Mucosa of gallbladder (tissue), 1 donor: Measurements from ENCODE around the gene OBSL1. TPM values are rescaled to one million over a fixed set of nuclear protein-coding genes. Genes with fewer than 3 reads are reported as not detected.

Source experiments
- DNase-seq: peaks from one replicate; pipeline ENCODE4 v3.0.0-alpha.2; 2020; ENCODE audit warnings: low spot score
- total RNA-seq: library from RNA; stranded (reverse); gene quantifications from one replicate; pipeline ENCODE4 v1.2.1, GENCODE V29; 2021
- donor health status: DM: no; HTN: no; CAD: no.

OBSL1 gene
- total RNA-seq, 1 donor from 2014 or later, result 57.8 TPM

DNA sequence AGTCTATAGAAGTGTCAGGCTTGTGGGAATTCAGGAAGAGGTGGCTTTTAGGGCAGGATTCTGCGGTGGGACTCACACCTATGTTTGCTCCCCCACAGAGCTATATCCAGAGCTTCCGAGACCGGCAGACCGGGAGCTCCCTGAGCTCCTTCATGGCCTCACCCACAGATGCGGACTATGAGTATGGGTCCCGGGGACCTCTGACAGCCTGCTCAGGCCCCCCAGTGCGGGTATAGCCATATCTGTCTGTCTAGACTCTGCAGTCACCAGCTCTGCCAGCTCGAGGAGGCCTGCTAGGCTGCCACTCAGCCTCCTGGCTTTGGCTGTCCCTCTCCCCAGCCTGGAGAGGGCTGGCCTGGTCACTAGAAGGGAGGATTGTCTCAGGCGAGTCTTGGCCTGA, 21.7 kb downstream of the OBSL1 start:
- no peak for DNase-seq

DNA sequence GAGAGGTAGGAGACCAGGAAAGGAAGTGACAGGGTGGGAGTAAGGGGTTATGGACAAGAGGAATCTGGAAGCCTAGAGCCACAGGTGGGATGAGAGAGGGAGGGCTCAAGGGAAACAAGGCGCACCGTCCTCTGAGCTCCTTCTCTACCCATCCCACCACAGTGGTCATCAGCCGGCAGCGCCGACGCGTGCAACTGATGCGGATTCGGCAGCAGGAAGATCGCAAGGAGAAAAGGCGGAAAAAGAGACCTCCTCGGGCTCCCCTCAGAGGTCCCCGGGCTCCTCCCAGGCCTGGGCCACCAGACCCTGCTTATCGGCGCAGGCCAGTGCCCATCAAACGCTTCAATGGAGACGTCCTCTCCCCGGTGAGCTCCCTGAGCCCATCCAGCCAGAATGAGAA, 22.3 kb downstream of the OBSL1 start:
- DNase-seq, result no peak

DNA sequence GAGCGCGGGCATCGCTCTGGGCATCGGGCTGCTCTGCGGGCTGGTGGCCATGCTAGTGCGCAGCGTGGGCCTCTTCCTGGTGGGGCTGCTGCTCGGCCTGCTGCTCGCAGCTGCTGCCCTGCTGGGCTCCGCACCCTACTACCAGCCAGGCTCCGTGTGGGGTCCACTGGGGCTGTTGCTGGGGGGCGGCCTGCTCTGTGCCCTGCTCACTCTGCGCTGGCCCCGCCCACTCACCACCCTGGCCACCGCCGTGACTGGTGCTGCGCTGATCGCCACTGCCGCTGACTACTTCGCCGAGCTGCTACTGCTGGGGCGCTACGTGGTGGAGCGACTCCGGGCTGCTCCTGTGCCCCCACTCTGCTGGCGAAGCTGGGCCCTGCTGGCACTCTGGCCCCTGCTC, 23.7 kb downstream of the OBSL1 start:
- no peak for DNase-seq

DNA sequence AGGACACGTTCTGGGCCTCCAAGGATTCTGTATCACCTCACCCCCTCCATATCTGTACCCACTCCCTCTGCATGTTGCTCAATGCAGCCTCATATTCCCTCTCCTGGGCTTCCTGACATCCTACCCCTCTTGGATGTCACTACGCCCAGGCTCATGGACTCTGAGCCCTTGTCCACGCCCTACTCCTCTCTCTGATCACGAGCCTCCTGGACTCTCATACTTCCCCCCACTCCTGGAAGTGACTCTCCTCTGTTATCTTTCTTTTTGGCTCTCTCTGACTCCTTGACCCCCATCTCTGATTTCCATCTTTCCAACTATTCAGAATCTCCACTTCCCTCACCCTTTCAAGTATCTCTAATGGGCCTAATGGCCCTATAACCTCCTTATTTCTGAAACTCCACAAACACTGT, 25.4 kb downstream of the OBSL1 start:
- DNase-seq, result no peak

DNA sequence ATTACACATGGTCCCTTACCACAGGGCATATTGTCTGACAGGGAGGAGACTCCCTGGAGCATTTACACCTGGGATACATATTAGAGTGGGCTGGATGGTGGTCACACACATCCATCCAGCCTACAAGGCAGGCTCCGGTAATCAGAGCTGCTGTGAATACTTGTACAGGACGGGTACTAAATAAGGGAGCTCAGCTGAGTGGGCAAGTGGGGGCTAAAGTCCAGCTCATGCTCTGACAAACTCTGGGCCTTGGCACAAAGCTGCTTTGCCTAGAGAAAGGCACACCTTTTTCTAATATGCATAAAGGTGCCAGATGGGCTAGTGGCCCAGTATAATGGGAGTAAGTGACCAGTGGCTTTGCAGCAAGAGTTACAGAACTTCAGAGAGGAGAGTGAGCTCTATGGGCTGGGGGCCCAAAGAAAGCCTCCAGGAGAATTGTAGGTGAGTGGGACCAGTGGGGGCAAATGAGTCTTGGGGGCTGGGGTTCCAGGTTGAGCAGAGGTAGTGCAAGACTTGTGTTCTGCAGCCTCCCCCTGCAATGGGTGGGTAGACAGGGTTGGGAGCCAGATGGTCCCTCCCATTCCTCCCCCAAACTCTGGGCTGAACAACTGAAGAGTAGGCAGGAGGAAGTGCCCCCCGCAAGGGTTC, 25.9 kb downstream of the OBSL1 start:
- no peak for DNase-seq

DNA sequence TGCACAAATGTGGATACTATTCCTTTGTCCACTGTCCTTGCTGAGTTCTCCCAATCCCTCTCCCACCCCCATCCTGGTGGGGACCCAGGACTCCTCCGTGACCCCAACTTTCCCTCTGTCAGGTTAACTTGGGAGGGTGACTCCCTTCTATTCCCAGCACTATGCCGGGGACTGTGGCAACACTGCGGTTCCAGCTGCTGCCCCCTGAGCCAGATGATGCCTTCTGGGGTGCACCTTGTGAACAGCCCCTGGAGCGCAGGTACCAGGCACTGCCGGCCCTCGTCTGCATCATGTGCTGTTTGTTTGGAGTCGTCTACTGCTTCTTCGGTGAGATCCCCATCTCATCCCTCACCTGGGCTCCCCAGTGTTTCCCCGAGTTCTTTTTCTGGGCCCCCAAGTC, 26.8 kb downstream of the OBSL1 start:
- no peak for DNase-seq

DNA sequence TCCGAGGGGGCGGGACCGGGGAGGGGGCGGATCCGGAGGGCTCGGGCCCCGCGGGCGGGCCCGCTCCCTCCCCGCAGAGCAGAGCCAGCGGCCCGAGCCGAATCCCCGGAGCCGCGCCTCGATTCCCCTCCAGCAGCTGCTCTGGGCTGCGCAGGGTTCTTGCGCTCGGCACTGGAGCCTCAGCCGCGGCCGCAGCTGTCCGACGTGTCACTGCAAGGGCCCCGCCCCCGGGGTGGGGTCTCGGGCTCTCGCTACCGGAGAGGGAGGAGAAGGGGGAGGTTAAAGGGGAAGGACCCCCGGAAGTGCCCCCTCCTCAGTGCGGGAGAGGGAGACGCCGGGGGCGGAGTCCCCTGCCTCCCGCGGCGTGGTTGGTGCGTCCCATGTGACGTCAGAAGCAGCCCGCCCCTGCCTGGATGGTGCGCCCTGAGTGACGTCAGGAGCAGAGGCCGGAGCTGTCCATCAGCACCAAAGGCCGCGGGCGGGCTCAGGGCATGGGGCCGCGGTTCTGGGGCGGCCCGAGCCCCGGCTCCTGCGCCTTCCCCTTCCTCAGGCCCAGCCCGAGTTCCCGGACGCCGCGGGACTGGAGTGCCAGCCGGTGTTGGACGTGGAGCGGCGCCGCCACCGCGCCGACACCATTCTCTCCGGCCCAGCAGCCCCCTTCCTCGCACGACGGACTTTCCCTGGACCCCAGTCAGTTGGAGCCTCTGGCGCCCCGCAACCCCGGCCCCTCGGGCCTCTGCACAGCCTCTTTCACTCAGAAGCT, 27.6 kb downstream of the OBSL1 start, which contains the start of the genes CHPF and TMEM198:
TSS of gene CHPF (minus strand) at position 214 of the 763 bp plus-strand sequence. CDS start 271 bp downstream, outside the sequence.
TSS of gene TMEM198 (plus strand) at position 433 of the 763 bp plus-strand sequence. CDS start 700 bp downstream, outside the sequence.
- peak; percentile 98 for DNase-seq

DNA sequence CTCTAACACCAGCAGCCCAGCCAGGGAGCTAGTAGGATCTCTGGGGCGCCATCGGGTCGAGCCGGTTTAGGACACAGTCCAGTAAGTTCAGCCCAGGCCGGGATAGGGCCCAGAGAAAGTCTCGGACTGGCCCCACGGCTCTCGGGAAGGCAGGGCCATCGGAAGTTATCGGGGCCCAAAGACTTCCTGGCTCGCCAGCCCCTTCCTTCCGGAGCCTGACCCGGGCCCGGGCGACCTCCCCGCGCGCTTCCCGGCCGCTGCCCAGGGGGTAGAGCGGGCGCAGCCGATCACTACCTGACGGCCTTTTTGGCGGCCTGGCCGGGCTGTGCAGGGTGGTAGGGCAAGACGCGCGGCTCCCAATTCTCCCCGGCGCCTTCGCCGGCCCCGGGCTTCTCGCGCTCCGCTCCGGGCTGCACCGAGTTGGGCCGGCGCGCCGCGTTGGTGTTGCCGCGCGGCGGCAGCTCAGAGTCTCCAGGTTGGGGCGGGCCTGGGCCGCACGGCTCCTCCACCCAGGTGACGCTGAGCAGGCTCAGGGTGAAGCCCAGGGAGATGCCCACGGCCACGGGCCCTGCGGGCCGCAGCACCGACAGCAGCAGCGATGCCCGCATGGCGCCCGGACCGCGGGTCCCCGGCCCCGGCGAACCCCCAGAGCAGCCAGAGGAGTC, 28.3 kb downstream of the OBSL1 start:
- DNase-seq, result no peak

DNA sequence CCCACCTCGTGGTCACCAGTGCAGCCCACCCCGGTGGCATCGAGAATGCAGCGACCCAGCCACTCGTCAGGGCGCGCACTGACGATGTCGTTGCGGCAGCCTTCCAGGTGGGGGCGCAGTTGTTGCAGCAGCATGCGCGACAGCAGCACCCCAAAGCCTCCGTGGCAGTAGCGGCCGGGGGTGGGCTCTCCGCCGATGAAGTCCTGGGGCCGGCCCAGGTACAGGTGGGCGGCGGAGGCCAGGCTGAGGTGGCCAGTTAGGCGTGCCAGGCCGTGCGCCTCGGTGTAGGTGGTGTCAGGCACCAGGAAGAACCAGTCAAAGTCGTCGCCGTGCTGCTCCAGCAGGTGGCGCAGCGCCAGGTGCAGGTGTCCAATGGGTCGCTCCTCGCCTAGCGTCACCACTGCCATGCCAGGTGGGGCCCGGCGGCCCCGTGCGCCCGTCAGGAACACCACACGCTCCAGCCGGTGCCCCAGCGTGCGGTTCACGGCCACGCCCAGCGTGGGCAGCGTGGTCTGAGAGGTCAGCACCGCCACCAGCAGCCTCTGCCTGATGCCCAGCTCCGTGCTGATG, 29.6 kb downstream of the OBSL1 start:
- peak; percentile 90 for DNase-seq

DNA sequence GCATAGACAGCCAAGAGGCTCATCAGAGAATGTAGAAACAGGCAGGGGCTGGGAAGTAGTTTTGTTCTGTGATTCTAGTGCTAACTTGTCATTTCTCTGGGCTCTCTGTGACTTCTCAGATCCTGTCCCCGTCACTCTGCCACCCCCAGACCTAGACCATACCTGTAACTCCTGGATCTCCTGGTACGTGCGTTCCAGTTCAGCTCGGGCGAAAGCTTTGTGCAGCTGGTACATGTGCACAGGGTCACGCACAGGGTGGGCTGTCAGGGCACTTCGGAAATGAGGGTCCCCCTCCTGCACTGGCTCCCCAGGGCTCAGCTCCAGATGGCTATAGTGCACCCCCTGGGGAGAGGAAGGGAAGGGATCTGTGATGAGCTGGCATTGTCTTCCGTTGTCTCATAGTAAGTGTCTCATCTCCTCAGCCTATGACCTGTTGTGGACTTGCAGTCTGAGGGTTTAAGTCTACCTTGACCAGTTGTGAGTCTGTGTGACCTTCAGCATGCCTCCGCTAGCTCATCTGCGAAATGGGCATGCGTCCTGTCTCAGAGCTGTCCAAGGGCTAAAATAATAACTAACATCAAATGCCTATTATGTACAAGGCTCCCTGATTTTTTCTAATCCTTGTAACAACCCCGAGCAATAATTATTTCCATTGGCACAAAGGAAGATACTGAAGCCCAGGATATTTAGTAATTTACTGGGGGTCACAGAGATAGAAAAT, 30.4 kb downstream of the OBSL1 start:
- no peak for DNase-seq

DNA sequence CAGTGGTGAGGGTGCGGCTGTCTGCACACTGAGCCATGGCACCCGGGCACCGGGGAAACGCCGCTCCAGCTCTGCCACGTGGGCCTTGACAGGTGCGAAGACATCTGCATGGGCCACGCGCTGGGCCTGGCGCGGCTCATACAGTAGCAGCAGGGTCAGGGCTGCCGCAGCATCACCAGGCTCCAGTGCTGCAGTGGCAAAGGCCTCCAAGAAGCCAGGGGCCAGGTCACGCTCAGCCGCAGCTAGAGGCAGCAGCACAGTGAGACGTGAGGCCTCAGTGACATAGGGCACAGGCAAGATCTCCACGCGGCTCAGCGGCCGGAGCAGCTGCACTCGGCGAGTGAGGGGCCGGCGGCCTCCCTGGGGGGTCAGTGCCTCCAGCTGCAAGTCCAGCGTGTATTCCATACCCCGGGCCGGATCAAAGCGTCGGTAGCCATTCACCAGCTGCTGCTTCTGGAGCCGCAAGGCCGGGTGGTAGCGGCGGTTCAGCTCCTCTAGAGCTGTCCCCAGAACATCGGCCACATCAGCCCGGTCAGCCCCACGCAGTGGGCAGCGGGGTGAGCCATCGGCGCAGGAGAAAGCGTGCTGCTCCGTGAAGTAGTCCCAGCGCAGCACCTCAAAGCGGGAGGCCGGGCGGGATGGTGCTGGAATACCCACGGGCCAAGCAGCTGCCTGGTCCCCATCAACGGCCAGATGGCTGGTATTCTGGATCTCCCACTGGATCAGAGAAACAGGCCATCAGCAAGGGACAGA, 31.2 kb downstream of the OBSL1 start:
- DNase-seq, result no peak

DNA sequence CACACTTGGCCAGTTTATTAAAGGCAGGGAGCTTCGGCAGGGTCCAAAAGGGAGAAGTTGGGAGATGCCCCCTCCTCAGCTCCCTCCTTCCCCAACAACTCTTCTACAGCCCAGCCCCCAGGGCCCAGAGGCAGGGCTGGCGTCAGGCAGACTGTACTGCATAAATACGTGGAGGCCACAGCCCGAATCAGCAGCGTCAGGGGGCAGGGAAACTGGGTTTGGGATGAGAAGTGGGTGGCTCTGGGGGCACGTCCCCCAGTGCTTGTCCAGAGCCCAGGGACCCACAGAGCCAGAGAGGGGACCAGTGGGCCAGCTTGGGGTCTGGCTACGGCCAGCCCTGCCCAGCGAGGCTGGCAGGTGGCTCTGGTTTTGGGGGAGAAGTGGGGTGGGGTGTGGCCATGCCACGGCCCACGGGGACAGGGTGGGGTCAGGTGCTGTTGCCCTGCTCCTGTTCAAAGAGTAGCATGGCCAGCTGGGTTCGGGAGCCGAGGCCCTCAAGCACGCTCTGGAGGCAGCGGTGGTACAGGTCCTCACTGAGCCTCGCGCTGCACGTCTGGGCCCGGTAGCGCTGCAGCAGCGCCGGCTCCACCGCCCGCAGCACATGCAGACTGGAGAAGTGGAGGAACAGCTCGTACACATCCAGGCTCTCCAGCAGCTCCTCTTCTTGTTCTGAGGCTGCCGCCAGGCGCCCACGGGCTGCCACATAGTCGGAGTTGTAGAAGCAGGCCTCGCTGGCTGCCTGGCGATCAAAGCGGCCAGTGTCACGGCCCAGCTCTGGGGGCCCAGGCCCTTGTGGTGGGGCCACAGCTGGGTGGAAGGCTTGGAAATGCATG, 32.2 kb downstream of the OBSL1 start:
- DNase-seq, result no peak

DNA sequence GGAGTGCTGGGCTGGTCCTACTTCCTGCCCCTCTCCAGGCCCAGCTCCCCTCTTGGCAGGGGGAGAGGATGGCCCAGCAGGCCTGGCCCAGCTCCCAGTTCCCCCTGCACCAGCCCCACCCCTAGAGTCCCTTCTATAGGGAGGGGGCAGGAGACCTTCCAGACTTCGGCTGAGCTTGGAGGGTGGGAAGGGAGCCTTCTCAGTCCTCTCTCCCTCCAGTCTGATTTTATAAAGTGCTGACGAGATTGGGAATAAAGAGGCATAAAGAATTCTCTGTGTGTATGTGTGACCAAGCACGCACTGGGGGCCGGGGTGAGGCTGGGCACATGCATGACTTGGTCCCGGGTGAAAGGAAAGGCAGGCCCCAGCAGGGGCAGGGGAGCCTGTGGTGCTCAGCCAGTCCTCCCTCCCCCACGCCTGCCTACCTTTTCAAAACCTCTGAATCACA, 32.8 kb downstream of the OBSL1 start:
- DNase-seq, result no peak

DNA sequence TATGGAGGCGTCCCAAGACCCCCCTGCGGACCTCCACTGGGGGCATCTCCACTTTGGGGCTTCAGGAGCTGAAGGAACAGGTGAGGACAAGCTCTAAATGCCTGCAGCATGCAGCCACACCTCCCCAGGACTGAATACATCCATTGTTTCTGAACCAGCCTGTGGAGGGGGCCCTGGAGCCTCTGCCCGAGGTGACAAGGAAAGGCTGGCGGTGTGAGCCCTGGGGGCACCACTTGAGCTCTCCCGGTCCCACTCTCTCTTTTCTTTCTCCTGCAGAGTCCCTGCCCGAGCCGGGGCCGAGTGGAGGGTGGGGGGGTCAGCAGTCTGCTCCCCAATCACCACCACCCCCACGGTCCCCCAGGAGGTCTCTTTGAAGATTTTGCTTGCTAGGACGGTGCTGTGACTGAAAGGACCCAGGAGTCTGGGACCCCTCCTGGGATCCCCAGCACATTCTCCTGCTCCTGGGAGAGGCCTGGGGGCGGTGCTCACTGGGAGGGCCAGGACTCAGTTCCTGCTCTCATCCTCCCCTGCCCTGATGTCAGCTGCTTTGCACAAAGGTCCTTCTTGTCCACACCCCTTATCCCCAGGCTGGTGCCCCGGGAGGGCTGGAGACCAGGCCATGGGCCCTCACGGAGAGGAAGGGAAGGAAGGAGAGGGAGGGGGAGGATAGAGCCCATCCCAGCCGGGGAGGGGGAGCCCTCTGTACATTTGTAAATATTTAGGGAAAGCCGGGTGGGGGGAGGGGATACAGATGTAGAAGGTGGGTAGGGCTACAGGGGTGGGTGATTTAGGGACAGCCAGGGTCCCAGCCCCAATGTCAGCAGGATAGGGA, 33.5 kb downstream of the OBSL1 start:
- no peak for DNase-seq

DNA sequence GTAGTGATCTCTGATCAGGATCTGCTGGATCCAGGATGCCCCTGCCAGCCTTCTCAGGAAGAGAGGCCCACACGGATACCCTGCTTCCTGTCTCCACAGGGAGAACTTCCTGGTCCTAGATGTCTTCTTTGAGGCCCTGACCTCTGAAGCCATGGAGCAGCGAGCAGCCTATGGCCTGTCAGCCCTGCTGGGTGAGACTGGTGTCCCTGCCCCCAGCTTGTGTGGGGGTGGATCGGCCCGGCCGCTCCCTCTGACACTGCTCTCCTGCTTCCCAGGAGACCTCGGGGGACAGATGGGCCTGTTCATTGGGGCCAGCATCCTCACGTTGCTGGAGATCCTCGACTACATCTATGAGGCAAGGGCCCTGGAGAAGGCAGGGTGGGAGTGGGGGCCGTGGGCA, 34.4 kb downstream of the OBSL1 start:
- DNase-seq, result no peak

DNA sequence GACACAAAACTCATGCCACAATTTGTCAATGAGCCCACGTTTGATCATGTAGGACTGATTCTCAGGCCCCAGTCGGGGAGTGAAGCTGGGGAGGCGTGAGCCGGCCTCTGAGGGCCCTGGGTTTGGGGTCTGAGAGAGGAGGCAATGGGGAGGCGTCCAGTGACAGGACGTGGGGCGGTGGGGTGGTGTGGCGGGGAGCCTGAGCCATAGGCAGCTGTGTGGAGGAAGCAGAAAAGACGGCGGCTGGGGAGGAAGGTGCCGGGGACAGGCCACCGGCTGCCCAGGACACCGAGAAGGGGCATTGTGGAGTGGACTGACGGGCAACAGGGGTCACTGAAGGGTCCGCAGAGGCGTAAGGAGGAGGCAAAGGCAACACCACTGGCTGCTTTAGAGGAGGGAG, 34.9 kb downstream of the OBSL1 start:
- no peak for DNase-seq

DNA sequence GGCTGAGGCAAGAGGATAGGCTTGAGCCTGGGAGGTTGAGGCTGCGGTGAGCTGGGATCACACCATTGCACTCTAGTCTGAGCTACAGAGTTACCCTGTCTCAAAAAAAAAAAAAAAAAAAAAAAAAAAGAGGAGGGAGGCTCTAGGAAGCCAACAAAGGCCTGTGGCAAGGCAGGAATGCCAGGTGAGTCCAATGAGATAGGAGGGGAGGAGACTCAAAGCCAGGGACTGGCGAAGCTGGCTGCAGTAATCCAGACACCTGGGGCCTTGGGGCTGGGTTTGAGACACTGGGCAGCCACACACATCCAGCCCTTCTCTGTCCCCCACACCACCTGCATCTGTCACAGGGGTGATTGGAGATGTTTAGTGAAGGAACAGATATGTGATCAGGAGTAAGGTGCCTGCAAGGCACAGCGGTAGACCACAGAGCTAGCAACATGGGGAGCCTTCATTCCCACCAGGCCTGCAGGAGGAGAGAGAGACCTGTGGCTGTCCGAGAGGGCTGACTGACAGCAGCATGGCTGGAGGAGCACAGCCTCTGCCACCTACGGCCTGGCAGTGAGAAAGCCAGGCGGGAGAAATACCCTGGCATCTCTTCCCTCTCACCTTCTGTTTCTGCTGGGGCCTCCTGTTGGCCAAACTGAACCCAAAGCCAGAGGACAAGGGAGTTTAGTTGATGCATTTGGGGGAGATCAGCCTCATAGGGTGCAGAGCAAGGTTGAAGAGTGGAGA, 37.2 kb downstream of the OBSL1 start:
- no peak for DNase-seq

DNA sequence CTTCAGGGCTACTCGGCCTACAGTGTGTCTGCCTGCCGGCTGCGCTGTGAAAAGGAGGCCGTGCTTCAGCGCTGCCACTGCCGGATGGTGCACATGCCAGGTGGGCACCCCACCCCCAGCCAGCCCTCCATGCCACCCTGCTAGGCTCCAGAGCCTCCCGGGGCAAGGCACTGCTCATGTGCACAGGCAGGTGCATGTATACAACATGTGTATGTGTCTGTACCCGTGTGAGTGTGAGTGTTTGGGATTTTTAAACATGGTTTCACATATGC, 39.0 kb downstream of the OBSL1 start:
- no peak for DNase-seq
